HG03432 (cell line): ENCODE measurements around the gene MUCL3.
"Not testable (repeated sequence)": the region's sequence is repeated elsewhere in the genome, so short reads cannot be mapped to it uniquely, and the experiment has no call there.

Source experiments
- ATAC-seq: cut with Tn5 transposase; IDR thresholded peaks from one replicate; pipeline ENCODE4 v1.9.1; 2021; ENCODE audit warnings: mild to moderate bottlenecking, moderate library complexity; ENCODE audit not compliant: unreplicated experiment

MUCL3 gene

DNA sequence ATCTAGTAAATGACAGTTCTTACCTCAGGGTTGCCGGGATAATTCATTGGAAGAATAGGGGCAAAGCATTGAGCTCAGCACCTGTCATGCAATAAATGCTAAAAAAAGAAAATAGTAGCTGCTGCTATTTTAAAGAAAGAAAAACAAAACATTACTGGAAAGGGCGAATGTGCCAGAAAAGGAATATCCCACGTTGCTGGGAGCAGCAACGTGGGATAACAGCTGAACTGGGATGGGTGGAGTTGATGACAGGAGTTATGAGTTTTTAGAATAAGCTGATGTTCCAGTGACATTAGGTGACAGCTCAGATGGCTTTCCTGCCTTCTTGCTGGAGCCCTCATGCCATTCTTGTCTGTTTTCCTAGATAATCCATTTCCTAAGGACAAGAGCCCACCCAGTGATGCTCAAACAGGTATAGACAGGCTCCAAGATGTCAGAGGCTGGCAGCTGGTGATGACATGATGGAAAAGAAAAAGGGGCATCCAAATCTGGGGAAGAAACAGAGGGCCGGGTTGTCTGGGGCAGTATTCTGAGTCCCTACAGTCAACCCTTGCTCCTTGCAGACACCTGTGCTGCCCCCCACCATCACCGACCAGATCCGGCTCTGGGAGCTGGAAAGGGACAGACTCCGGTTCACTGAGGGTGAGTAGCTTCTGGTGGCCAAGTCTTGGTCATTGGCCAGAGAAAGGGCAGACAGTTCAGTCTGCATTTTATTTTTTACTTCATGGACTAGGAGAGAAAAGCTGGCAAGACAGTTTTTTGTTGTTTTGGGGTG, 27.8 kb upstream of the MUCL3 start:
- no peak for ATAC-seq

DNA sequence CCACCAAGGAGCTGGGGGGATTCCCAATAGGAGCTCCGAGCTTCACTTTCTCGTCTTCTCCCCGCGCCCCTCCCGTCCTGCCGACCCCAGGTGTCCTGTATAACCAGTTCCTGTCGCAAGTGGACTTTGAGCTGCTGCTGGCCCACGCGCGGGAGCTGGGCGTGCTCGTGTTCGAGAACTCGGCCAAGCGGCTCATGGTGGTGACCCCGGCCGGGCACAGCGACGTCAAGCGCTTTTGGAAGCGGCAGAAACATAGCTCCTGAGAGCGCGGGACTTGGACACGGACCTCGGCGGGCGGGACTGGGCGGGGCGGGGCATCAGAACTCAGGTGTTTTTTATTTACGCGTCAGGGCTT, 27.1 kb upstream of the MUCL3 start:
- ATAC-seq, result peak; percentile 18

DNA sequence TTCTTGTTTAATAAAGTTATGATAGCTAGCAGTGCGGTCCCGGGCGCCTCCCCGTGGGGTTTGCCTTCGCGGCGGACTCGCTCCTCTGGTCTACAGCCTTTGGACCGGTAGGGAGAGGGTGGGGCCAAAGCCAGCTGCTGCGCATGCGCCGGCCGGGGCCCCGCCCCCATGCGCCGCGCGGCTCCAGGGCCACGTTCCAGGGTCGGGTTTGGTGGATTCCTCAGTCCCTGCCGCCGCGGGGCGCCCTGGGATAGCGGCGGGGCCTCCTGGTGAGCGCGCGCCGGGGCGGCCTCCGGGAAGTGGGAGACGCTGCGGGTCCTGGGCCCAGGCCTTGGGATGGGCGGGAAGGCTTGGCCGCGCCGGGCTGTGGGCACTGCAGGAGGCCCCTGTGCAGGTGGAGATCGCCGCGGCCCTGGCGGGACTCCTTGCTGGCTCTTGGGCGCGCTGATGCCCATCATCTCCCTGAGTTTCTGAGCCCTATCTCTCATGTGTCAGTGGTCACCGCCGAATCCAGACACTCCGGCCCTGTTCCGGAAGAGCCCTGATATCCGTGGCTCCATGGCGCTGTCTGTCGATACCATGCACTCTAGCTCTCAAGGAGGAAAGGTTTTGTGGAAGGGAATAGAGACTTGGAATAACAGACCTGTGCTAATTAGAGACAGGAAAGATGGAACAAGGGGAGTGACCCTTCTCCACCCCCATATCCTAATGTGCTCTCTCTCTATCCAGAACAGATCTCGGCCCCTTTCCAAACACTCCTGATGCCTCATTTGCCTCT, 26.5 kb upstream of the MUCL3 start, which contains the start of gene VARS2:
VARS2 (plus strand) TSS at position 163 of the 778 bp plus-strand sequence; CDS start at position 762, 599 bp downstream.
- peak; percentile 81 for ATAC-seq

DNA sequence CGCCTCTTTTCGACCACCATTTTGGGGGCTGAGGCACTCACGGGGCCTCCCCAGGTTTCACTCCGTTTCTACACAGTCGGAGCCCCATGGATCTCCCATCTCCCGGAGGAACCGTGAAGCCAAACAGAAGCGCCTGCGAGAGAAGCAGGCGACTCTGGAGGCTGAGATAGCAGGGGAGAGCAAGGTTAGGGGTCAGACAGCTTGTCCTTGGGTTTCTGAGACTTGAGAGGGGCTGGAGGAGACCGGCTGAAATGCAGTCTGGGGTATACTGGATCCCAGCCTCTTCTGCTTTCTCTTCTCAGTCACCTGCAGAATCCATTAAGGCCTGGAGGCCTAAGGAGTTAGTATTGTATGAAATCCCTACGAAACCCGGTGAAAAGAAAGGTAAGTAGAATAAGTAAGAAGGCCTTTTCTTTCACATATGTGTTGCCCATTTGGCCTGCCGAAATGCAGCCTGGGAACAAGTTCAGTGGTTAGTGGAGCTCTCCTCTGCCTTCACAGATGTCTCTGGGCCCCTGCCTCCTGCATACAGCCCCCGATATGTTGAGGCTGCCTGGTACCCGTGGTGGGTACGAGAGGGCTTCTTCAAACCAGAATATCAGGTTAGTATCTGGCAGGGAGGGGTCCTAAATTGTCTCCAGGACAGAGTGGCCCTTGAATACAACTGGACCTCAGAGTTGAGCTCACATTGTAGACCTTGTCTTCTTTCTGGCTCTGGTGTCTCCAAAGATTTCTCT, 25.8 kb upstream of the MUCL3 start:
- ATAC-seq, result no peak

DNA sequence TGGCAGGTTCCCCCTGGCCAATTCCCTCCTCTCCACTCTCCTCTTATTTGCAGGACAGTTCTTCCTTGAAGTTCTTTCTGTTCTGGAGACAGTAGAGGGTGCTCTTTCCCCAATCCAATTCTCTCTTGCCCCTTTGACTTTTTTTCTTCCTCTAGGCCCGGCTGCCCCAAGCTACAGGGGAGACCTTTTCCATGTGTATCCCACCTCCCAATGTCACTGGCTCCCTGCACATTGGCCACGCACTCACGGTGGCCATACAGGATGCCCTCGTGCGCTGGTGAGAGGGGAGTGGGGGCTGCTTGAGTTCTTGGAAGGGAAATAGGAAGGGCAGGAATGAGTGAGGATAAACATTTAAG, 25.2 kb upstream of the MUCL3 start:
- no peak for ATAC-seq

DNA sequence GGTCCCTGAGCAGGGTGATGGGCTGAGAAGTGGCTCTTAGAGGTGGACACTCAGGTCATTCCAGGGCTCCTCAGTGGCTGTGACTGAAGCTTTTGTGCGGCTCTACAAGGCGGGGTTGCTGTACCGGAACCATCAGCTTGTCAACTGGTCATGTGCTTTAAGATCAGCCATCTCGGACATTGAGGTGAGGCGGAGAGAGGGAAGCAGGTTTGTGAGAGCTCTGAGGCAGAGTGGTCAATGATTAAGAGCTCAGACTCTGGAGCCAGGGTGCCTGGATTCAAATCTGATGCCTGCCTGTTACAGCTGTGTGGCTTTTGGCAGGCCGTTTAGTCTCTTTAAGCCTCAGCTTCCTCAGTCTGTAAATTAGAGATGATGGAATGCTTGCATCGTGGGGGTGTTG, 23.7 kb upstream of the MUCL3 start:
- no peak for ATAC-seq

DNA sequence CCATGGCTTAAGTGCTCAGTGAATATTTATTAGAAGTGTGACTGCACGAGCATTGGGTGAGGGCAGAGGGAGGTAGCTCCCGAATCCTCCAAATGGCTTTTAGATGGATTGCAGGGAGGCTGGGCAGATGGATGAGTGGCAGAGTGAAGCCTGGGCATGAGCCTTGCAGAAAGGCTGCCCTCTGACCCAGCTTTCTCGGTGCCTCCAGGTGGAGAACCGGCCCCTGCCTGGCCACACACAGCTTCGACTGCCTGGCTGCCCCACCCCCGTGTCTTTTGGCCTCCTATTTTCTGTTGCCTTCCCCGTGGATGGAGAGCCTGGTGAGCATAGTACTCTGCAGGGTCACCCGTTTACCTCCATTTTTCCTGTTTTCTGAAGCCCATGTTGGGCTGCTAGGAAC, 23.3 kb upstream of the MUCL3 start:
- no peak for ATAC-seq

DNA sequence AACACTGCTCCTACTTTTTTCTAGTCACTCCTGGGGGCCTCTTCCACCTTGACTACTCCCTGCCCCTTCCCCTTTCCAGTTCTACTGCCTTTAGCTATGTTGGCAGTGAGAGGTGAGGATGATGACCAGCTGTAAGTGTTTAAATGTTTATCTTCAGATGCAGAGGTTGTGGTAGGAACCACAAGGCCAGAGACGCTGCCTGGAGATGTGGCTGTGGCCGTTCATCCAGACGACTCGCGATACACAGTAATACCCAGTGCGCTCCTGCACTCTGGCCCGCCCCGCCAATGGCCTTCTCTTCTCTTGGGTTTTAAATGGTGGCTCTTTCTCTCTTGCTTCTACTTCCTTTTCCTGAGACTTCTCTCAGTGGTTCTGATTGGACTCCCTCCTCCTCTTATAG, 22.1 kb upstream of the MUCL3 start:
- no peak for ATAC-seq

- no peak for ATAC-seq
Observed at GRCh38 chr6:30922447-30922852, 18.3 kb upstream of the MUCL3 start.

- not testable (repeated sequence) for ATAC-seq
Observed at GRCh38 chr6:30924040-30924627, 16.6 kb upstream of the MUCL3 start.

GRCh38 chr6:30926644-30927043, 14.1 kb upstream of the MUCL3 start:
- ATAC-seq, result no peak

DNA sequence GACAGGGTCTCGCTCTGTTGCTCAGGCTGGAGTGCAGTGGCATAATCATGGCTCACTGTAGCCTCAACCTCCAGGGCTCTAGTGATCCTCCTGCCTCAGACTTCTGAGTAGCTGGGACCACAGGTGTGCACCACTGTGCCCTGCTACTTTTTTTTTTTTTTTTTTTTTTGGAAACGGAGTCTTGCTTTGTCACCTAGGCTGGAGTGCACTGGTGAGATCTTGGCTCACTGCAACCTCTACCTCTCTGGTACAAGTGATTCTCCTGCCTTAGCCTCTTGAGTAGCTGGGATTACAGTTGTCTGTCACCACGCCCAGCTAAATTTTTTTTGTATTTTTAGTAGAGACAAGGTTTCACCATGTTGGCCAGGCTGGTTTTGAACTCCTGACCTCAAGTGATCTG, 13.7 kb upstream of the MUCL3 start:
- not testable (repeated sequence) for ATAC-seq

GRCh38 chr6:30928677-30929076, 12.1 kb upstream of the MUCL3 start:
- no peak for ATAC-seq

- no peak for ATAC-seq
Observed at GRCh38 chr6:30930506-30930905, 10.3 kb upstream of the MUCL3 start.

DNA sequence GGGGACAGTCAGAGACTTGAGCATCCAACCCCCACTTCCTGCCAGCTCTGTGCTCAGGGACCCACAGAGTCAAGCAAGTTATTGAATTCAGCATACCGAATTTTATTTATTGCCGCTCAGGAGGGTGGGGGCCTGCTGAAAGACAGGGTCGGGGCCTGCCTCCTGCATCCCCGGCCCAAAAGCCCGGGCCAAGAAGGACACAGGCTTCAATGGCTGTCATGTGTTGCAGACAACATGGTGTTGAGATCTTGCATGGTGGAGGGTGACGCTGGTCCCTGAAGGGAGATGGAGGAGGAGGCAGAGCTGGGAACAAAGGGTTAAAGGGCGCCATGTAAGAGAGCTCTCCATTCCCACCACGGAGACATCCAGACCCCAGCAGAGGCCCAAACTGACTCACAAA, 9.5 kb upstream of the MUCL3 start:
- no peak for ATAC-seq

GRCh38 chr6:30931969-30932645, 8.7 kb upstream of the MUCL3 start, which contains the start of gene SFTA2:
Gene SFTA2 (minus strand): TSS chr6:30932170. CDS start chr6:30932096, 74 bp downstream.
- no peak for ATAC-seq

DNA sequence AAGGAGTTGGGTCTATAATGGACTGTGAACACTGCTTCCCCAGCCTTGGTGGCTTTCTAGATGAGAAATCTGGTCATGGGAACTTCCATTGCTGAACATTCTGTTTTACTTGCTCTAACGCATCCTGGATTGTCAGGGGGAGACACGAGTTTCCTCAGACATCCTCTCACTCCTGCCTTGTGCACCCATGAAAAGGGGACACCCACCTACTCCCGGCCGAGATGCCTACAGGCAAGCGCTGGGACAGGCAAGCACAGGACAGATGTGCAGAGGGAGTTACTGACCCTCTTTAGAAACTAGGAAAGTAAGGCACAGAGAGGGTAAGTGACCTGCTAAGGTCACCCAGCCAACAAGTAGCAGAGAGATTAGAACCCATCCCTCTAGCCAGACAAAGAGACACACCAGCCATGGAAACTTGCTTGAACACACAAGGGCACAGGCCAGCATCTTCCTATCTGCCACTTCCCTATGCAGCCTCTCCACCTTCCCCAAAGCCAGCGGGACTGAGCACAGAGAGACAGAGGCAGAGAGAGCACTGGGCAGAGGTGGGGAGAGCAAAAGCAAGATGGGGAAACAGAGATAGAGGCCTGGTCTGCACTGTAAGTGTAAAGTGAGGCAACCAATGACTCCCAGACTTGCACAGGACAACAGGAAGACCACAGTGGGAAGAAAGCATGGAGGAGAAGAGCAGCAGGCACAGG, 8.0 kb upstream of the MUCL3 start:
- no peak for ATAC-seq

DNA sequence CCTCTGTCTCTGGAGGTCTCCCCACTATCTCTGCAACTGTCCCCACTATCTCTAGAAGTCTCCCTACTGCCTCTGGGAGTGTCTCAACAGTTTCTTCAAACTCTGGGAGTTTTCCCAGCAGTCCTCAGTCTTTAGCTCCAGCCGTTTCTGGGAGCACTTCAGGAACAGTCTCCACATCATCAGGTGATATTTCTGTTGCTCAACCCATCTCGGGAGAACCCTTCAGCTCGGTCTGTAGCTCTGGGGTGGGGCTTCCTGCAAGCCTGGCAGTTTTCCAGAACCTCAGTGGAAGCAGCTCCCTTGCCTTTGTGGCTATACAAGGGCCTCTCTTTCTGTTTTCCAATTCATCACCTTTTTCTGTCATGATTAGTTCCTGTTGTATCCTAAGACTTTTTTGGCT, 5.8 kb upstream of the MUCL3 start:
- ATAC-seq, result no peak

DNA sequence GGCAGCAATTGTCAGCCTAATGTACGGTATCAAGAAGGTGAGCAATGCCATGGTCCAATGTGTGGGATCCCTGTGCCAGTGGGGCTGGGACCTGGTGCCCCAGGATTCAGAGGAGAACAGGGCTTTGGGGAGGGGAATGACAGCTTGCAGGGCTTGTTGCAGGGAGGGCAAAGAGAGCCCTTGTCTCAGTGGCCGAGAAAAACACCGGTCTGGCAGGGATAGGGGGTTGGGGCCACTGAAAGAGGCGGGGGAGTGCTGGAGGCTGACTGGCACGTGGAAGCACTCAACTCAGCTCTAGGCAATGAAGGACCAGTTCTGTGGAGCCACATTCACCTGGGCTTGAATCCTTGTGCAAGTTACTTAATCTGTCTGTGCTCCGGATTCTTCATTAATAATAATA, 3.5 kb upstream of the MUCL3 start:
- no peak for ATAC-seq

DNA sequence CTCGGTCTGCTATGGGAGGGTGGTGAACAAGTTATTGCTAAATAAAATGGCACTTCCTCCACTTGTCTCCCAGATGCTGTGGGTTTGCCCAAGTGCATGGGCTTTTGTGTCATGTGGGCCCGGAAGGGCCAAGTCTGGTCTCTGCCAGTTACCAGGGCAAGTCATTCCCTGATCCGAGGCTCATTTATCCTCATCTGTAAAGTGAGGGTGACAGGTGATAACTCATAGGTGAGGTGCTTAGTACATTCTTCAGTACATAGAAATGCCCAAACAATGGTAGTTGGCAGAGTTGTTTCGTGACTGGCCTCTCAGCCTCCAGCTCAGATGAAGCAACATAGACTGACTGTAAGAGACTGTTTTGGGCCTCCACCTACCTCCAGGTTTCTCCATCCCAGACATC, 2.0 kb upstream of the MUCL3 start:
- ATAC-seq, result no peak
